ENCODE data around the gene DDAH2.

DNA sequence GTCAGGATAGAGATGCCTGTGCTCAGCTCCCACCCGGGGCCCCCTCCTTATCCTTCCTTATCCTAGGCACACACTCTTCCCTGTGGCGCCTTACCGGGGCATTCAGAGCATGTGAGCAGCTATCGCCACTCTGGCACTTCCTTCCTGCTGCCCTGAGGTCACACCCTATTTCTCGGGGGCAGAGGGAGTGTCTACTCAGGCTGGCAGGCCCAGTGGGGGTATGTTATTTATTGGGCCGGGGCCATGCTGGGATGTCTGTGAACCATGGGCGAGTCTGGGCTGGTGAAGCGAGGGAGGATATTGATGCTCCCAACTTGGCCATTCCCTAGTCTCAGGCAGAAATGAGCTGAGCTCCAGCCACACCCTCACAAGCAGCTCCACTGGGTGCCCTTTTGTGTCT is 17.9 kb downstream of the DDAH2 start:
- TF ChIP-seq POLR2A (IDR thresholded peaks at IDR 0.05; ENCODE audit: extremely low read depth, insufficient read length) (no peak), MYC (IDR thresholded peaks at IDR 0.05; ENCODE audit: low read depth, low read length) (no peak)
- TF ChIP-seq, protein P1, sequence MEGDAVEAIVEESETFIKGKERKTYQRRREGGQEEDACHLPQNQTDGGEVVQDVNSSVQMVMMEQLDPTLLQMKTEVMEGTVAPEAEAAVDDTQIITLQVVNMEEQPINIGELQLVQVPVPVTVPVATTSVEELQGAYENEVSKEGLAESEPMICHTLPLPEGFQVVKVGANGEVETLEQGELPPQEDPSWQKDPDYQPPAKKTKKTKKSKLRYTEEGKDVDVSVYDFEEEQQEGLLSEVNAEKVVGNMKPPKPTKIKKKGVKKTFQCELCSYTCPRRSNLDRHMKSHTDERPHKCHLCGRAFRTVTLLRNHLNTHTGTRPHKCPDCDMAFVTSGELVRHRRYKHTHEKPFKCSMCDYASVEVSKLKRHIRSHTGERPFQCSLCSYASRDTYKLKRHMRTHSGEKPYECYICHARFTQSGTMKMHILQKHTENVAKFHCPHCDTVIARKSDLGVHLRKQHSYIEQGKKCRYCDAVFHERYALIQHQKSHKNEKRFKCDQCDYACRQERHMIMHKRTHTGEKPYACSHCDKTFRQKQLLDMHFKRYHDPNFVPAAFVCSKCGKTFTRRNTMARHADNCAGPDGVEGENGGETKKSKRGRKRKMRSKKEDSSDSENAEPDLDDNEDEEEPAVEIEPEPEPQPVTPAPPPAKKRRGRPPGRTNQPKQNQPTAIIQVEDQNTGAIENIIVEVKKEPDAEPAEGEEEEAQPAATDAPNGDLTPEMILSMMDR (IDR thresholded peaks at IDR 0.05; ENCODE audit: low read depth, low read length) = no peak
